T-helper 1 cell treated with Interleukin-12 subunit alpha and Interleukin-12 subunit beta and Interleukin-4 antibody, amounts not matched to agents 30 ng/mL and 1 ng/mL, for 36 hours (primary cell): ENCODE measurements around the gene PPP1R14C. TPM values are rescaled to one million over a fixed set of nuclear protein-coding genes. Genes with fewer than 3 reads are reported as not detected.
"Not testable (repeated sequence)": the region's sequence is repeated elsewhere in the genome, so short reads cannot be mapped to it uniquely, and the experiment has no call there.

Experiments used
- intact Hi-C: fragments of 100-400 bp; cut with micrococcal nuclease; formaldehyde crosslinking; loops from one replicate; pipeline ENCODE4 v1.15.1; 2024
- total RNA-seq: library from RNA; stranded (reverse); gene quantifications from 2 replicates; pipeline ENCODE4 v1.2.3, GENCODE V29; 2022

Gene PPP1R14C
- total RNA-seq, 1 donor from 2014 or later = not detected

DNA sequence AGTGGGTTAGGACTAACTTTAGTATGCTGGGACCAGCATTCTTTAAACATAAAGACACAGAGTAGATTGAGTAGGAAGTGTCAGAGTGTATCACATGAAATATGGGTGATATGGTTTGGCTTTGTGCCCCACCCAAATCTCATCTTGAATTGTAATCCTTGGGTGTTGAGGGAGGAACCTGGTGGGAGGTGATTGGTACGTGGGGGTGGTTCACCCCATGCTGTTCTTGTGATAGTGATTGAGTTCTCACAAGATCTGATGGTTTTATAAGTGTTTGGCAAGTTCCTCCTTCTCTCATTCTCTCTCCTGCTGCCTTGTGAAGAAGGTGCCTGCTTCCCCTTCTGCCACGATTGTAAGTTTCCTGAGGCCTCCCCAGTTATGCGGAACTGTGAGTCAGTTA, 5.1 kb upstream of the PPP1R14C start:
- intact Hi-C loops = not testable (repeated sequence)

DNA sequence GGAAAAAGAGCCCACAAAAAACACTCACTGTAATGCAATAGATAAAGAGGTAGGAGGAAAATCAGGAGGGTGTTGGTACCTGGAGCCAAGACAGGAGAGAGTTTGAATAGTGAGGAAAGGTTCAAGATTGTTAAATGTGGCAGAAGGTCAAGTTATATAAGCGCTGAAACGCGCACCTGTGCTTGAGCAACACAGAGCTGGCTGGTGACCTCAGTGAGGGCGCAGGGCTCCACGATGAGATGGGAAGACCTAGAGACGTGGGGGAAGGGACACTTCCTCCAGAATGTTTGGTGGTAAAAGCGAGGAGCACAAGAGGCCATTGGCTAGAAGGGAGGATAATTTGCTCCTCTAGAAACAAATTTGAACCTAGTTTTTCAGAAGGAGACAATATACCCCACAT, 4.2 kb upstream of the PPP1R14C start:
- intact Hi-C loops = no loop called here

DNA sequence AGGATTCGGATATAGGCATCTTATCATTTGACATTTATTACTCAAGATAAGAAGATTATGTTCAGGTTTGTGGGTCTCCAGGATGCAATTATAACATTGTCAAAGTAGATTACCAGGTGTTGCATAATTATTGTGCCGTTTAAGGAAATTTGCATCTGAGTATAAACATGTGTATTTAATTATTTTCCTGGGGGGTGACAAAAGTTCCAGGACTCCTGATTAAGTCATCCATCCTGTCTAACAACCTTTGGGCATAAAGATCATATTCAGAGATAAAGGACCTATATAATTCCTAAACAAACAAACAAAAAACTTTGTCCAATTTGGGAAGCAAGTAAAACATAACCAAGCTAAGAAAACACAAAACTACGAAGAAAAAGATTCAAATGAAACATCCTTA, 3.3 kb upstream of the PPP1R14C start:
- intact Hi-C loops = no loop called here

DNA sequence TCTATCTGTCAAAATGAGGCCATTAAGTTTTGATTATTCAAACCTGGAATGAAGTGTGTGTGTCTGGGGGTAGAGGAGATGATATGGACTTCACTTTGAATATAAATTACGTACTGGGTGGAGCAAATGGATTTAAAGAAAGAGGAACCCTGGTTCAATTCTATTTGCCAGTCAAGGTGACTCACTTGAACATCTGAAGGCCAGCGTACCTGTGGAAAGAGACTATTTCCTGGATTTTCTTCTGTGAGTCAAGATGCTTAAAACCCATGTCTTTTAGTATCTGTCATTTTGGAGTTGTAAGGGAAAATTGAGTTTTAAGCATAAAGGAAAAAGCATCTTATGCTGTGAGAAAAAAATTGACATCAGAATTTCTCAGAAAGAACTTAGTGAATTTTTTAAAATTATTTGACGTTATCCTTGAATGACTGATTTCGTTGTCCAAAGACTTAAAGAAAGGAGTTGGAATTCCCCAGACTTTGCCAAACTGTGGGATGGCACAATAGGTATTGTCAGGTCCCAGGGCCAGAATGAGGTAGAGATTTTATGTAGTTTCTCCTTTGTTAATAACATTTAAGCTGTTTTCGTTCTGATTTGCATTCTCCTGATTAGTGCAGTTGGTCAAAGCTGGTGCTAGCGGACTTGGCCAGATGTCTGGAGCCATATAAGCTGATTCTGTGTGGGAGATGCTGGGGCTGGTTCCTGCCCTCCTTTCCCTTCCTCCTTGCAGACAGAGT, 2.4 kb upstream of the PPP1R14C start:
- intact Hi-C loops = no loop called here

DNA sequence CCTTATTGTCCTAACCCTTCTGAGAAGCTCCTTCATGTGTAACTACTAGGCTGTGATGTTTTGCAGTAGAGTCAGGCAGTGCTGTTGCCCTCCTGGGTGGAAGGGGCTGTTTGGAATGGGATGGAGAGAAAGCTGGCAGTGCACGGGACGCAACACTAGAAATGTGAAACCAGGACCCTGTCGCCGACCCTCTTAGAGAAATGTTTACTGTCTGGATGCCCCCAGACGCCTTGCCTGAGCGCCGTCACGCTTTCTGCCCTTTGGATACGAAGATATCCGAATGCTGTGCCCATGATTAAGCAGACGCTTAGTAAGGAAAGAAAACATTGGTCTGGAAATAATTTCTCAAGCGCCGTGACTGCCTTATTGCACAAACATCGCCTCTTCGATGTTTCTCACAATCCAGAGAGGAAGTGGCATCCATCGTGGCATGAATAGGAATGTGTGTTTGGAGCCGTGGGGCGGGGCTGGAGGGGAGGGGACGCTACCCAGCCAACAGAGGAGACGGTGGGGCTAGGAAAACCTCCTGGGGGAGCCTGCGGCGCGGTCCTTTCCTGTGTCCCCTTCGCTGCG, 661 bp upstream of the PPP1R14C start:
- intact Hi-C loops = no loop called here

DNA sequence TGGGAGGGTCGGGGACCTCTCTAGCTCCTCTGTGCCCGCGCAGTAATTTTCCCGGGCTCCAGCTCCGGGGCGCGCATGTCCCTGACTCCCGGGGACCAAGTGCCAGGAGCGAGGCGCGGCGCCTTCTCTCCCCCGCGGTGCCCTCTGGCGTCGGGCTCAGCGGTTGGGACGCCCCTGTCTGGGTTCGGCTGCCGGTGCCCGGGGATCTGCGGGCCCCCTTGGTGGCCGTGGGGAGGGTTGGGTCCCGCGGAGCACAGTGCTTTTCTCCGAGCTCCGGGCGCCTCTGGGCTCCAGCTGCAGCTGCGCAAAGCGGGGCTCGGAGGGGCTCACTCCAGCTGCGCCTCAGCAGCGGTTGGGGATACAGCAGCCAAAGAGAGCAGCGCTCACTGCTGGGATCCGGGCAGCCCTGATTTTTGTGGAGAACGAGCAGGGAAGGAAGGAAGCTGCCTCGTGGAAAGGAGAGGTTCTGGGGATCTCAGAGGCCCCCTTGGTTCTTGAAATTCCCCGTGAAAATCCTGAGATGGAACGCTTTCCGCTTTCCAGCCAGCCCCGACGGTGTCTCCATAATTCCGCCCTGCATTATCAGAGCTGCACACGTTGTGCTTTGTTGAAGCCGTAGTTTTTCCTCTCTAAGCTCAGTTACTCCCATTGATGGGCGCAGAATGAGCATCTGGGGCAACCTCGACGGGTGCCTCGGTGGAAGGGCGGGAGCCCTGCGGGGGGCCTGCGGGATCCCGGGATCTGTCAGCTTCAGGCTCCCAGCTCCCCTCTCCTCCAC, 861 bp downstream of the PPP1R14C start:
- intact Hi-C loops = no loop called here

DNA sequence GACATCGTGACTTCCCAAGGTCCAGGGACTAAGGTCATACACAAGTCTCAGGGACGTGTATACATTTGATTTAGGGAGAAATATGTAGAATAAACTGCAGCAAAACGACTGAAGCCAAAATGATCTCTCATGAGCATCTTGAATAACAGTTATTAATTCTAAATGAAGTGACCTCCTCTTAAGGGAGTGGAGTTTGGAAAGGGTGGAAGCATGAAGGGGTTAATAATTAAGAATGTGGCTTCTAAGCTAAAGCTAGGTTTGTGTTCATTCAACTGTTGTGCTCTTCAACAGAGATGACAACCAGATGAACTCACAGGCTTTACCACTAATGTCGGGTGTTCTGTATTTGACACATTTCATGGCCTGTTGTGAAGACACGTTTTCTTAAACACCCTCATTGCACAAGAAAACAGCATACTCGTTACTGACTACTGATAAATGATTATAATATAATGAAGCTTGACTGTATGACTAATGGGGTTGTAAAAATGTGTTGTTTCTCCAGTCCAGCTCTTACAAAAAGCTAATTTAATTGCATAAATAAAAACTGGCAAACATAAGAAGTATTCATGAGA, 1.5 kb downstream of the PPP1R14C start:
- intact Hi-C loops = no loop called here

DNA sequence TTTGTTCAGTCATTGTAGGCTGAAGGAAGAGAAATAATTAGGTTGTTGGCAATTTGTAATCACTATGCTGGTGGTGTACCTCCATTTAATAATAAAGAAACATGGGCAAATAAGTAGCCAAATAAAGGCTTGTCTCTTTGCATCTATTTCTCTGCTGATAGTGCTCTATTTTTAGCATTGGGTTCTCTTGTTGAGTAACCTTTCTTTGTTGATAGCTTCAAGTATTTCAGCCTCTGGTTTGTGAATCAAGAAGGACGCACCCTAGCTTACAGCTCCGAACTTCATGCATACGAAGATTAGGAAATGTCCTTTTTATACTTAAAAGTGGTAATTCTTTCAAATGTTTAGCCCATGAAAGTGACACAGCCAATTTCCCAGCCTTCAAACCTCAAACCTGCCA, 2.6 kb downstream of the PPP1R14C start:
- intact Hi-C loops = no loop called here

DNA sequence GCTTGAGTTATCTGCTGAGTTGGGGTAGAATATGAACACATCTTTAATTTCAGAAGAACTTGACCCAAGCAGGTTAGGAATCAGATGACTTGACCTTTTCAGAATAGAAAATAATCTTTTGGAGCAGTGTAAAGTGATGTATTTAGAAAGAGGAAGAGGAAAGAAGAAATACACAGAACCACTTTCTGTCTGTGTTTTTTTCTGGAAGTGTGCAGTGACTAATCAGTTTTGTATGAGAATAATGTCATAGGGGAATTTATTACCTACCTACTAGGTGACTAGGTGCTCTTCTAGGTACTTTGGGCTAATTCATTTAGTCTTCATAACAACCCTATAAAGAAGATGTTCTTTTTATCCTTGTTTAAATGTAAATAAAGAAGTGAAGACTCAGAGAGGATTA, 3.0 kb downstream of the PPP1R14C start:
- intact Hi-C loops = no loop called here

DNA sequence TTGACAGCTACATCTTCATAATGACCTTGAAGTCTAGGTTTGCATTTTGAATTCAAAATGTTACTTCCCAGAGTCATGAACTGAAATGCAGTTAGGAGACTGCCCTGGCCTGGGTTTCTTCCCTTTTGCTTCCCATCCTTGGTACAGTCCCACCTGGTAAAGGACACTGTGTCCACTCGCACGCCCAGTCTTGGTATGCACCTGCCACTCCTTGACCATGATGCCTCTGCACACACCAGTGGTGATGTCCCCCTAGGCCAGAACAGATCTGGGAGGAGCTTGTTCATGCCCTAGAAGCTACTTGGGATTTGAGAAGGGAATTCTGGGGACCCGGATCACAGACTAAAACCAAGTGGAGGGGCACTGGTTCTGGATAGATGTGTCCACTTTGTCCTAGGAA, 3.6 kb downstream of the PPP1R14C start:
- intact Hi-C loops = no loop called here

DNA sequence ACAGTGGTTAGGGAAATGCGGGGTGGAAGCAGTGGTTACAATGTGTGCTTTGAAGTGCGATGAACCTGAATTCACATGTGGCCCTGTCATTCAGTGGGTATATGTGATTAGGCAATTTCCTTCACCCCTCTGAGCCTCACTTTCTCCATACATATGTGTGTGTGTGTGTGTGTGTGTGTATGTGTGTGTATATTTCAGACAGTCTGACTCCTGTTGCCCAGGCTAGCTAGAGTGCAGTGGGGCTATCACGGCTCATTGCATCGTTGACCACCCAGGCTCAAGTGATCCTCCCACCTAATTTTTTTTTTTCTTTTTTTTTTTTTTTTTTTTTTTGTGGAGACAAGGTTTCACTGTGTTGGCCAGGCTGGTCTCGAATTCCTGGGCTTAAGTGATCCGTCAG, 6.3 kb downstream of the PPP1R14C start:
- intact Hi-C loops = no loop called here

DNA sequence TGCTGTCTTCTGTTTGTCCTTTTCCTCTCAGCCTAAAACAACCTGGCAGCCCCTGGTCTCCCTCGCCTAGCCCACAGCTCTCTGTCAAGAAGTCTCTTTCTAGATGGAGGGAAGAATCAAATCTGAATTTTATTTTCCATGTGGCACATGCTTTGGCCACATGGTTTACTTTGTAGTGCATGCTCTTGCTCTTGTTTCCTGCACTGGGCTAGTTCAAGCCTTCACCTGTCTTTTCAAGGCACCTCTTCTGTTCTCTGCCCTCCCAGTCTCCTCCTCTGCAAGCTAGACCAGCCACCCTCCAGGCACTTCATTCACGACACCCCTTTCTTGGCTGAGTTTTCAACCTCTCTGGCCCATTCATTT, 7.6 kb downstream of the PPP1R14C start:
- intact Hi-C loops = loop anchor here (10.0 kb wide), 1 partner anchor 216 kb away; no protein-coding TSS in a partner anchor

DNA sequence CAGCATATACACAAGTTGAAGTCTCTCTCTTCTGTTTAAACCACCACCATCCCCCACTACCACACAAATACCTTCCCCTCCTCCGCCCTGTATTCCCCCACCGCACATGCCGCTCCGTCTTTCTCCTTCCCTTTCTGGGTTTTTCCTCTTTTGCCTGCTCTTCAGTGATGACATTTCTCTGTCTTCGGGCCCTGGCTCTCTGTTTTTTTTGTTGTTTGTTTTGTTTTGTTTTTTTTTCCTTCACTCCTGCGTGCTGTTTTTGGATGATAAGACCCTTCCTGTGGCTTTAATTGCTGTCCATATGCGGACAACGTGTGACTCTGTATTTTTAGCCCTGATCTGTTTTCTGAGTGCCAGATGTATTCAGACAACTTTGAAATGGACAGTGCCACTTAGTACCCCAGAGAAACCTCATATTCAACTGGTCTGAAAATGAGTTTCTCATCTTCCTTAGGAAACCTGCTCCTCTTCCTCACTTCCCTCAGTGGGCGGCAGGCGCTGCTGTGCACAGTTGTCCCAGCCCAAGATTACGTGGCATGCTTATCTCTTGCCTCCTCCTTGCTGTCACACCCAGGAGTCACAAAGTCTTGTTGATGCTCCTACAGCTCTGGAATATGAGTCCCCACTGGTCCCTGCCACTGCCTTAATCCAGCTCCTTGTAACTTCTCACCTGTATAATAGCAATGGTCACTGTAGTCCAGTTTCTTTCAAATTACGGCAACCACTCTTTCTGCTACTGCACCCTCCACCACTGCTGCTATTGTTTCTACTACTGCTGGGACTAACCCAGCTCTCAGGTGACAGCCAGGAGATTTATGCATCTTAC, 8.2 kb downstream of the PPP1R14C start:
- intact Hi-C loops = loop anchor here (10.0 kb wide), 1 partner anchor 216 kb away; no protein-coding TSS in a partner anchor

DNA sequence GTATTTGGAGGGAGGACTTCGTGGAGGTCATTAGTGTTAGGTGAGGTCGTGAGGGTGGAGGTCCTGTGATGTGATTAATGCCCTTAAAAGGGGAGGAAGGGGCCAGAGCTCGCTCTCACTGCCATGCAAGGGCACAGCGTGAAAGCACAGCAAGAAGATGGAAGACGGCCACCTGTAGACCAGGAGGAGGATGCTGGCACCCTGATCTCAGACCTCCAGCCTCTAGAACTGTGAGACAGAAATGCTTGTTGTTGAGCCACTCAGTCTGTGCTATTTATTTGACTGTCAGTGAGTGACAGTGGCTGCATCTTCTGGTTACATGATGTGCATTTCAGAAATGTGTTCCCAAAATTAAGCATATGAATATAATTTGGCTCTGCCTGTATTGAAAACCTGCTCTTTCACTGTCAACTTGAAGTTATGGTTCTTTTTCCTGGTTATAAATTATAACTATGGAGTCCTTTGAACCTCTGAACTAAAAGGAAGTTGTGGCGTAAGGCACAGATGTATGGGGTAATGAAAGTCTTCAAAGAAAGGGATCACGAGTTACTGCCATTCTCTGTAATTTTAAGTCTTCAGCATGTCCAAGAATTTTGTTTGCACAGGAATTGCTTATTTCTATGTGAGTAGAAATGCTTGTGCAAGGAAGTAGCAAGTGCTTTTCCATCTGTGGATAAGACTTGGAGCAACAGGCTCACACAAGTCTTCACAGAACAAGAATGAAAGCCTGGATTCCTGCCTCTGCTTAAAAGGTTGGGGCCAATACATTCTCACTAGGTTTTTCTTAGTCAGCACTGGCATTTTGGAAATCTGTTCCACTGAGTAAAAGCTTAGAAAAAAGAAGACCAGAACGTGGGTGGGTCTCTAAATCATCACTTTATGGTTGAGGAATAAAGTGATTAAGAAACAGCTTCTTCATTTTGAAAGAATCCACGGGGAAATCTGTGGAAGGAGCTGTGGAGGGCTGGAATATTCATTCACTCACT, 10.3 kb downstream of the PPP1R14C start:
- intact Hi-C loops = loop anchor here (10.0 kb wide), 1 partner anchor 218 kb away; no protein-coding TSS in a partner anchor

DNA sequence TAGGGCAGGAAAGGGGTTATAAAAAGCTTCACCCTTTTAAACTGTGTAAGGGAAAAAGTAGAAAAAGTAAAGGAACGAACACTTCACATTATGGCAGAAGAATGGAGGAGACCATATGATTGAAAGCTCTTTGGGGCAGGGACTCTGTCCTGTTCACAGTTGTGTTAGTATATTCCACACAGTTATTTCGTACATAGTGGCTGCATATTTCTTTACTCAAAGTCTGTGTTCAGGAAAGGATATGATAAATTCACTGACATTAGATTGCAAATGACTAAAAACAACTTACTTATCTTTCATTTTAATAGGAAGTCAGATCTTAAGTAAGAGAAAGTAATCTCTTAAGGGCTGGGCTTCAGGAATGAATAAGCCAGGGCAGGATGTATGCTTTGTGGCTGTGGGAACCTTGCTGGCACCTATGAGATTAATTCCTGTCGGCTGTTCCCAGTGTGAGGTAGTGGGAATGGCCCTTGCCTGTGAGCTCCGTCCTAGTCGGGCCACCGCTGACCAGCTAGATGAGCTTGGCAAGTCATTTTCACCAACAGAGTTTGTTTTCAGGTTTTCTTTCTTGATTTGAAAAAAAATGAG, 11.2 kb downstream of the PPP1R14C start:
- intact Hi-C loops = loop anchor here (10.0 kb wide), 1 partner anchor 219 kb away; no protein-coding TSS in a partner anchor

DNA sequence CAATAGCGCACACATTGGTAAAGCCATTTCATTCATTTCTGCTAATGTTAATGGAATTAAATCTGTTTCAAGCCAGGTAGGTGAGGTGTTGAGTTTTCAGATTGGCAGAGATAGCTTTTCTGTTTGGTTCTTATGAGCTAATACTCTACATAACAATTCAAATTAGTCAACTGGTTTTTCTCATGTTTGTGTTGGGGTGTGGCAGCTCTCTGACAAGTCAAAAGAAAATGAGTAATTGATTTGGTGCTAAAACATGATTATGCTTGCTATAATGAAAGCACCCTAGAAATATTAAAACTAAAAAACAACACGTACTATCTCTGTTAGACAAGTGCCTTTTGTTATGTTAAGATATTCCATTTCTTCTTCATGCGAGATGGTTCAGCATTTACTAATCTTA, 13.6 kb downstream of the PPP1R14C start:
- intact Hi-C loops = loop anchor here (10.0 kb wide), 1 partner anchor 222 kb away; no protein-coding TSS in a partner anchor

DNA sequence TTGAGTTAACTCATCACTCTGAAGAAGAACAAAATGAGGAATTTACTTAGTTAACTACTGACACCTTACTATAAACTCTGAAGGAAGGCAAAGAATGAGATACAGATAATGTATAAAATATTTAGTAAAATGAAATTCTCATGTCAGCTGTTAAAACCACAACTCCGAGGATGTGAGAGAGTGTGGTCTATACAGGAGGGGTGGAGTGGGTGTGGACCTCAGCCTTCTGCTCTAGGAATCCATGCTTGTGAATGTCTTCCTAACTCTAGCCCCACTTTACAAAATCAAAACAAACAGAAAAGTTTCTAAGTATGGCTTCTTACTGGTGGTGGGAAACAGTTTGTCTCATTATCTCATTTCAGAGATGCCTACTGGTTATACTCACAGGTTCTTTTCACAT, 14.2 kb downstream of the PPP1R14C start:
- intact Hi-C loops = loop anchor here (10.0 kb wide), 1 partner anchor 222 kb away; no protein-coding TSS in a partner anchor

DNA sequence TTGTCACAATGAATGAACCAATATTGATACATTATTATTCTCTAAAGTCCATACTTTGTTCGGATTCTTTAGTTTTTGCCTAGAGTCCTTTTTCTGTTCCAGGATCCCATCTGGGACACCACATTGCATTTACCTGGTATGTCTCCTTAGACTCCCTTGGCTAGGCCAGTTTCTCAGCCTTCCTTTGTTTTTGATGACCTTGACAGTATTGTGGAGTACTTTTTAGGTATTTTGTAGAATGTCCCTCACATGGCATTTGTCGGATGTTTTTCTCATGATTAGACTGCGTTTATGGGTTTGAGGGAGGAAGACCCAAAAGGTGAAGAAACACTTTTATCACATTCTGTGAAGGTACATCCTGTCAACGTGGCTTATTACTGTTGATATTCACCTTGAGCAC, 16.9 kb downstream of the PPP1R14C start:
- intact Hi-C loops = loop anchor here (10.0 kb wide), 1 partner anchor 225 kb away; no protein-coding TSS in a partner anchor

DNA sequence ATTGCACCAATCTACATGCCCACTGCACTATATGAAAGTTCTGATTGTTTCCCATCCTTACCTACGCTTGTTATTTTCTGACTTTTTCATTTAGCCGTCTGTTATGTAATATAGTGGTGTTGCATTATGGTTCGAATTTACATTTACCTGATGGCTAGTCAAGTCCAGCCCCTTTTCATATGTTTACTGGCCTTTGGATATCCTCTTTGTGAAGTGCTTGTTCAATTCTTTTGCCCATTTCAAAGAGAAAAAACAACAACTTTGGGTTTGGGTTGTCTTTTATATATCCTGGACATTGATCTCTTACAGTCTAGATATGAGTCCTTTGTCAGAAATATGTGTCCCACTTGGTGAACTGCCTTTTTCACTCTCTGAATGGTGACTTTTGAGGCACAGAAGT, 21.1 kb downstream of the PPP1R14C start:
- intact Hi-C loops = no loop called here
